ENCODE measurements around the gene CSNK2A1. TPM values are rescaled to one million over a fixed set of nuclear protein-coding genes. Genes with fewer than 3 reads are reported as not detected.

The CSNK2A1 gene
- total RNA-seq, 2 donors from 2014 or later, result 84.5 to 125 TPM

GRCh38 chr20:575230-575629 is 31.6 kb upstream of the CSNK2A1 start:
- Histone ChIP-seq H3K4me1 (peaks cover 0 to 45% of the 10 kb centered on the region in 2 donors), H3K27me3 (no peaks in the 10 kb centered on the region), H3K27ac (peak overlapping the region; percentile 31 to 39), H3K4me3 (no peak overlapping the region), H3K36me3 (no peaks in the 10 kb centered on the region), H3K9me3 (no peaks in the 10 kb centered on the region)
- no peak for DNase-seq (ENCODE audit: low spot score)
- TF ChIP-seq CTCF (IDR thresholded peaks at IDR 0.05), result no peak

- peaks cover 0 to 45% of the 10 kb centered on the region in 2 donors for H3K4me1 ChIP-seq
- H3K27ac ChIP-seq, result peak overlapping the region; percentile 31 to 39
- no peaks in the 10 kb centered on the region for H3K27me3 ChIP-seq
- H3K4me3 ChIP-seq, result no peak overlapping the region
- no peaks in the 10 kb centered on the region for H3K9me3 ChIP-seq
- H3K36me3 ChIP-seq, result no peaks in the 10 kb centered on the region
- TF ChIP-seq CTCF (IDR thresholded peaks at IDR 0.05), result no peak
- DNase-seq (ENCODE audit: low spot score), result no peak
Observed at GRCh38 chr20:574297-574942, 30.8 kb upstream of the CSNK2A1 start.

DNA sequence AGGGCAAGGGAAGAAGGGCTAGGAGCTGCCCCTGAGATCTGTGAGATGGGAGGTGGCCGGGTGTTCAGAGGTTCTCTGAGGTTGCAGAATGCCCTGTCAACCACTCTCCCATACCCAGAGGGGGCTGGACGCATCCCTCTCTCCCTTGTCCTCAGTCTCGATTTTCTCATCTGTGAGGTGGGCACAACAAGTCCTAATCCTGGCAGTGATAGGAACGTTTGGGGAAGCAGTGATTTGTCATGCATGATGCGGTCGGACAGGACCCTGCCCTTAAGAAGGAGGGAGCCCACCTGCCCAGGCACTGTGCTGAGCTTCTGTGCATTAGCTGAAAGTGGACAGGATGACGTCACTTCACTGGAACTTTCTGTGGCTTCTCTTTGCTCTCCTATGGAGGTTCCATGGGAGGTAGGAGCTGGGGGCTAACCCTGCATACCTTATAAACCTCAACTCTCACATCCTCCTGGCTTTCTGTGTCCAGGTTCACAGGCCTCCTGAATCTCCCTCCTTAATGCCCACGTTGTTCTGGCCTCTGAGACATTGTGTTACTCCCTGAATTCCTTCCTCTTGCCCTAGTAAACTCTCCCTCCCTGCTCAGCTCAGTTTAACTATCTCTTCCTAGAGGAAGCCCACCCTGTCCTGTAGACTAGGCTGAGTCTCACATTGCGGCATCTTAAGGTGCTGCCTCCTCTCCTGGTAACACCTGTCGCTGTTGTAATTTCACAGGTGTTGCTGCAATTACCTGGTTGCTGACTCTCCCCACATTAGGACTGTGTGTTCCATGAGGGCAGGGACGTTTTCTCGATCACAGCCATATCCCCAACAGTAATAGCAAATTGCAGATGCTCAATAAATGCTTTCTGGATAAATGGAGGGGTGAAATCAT is 30.1 kb upstream of the CSNK2A1 start:
- DNase-seq (ENCODE audit: low spot score), result no peak
- no peaks in the 10 kb centered on the region for H3K36me3 ChIP-seq
- H3K4me1 ChIP-seq, result peaks cover 0 to 50% of the 10 kb centered on the region in 2 donors
- no peaks in the 10 kb centered on the region for H3K9me3 ChIP-seq
- no peak overlapping the region for H3K4me3 ChIP-seq
- TF ChIP-seq CTCF (IDR thresholded peaks at IDR 0.05), result no peak
- peak overlapping the region; percentile 29 to 39 for H3K27ac ChIP-seq
- no peaks in the 10 kb centered on the region for H3K27me3 ChIP-seq

GRCh38 chr20:572727-573126 is 29.1 kb upstream of the CSNK2A1 start:
- Histone ChIP-seq H3K4me1 (peaks cover 0 to 60% of the 10 kb centered on the region in 2 donors), H3K4me3 (no peak overlapping the region)
- no peak for TF ChIP-seq CTCF (IDR thresholded peaks at IDR 0.05)

DNA sequence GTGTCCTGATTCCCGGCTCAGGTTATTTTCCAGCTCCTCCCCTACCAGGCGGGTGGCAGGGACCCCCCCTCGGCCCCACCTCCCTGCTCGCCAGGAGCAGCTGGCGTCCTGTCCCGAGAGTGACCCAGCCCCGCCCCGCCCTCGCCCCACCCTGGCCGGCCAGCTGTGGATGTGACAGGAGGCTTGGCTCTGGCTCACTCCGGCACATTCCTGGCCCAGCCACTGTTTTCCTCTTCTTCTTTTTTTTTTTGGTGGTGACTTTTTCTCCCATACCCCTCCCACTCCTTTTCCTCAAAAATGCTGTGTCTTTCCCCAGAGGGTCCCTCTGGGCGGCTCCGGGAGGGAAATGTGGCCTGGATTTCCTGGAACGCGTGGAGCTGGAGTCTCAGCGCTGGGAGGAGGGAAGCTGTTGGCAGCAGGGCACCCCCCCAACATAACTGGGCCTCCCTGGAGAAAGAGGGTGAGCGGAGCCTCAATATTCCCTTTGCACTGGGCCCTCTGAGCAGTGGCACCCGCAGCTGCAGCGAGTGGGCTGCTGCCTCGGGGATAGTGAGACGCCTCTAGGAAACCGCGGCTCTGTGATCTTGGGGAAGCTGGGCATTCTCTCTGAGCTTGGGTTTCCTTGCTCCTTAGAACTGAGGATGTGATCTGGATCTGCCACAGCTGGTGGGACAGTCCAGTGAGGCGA is 28.3 kb upstream of the CSNK2A1 start:
- Histone ChIP-seq H3K9me3 (no peaks in the 10 kb centered on the region), H3K27me3 (no peaks in the 10 kb centered on the region), H3K36me3 (no peaks in the 10 kb centered on the region), H3K27ac (peak overlapping the region; percentile 24 to 60), H3K4me1 (peaks cover 0 to 64% of the 10 kb centered on the region in 2 donors), H3K4me3 (peak overlapping the region in 1 of 2 donors; percentile 8)
- no peak for DNase-seq (ENCODE audit: low spot score)
- TF ChIP-seq CTCF (IDR thresholded peaks at IDR 0.05), result no peak

More at GRCh38 chr20:572727-573126, 29.1 kb upstream of the CSNK2A1 start:
- Histone ChIP-seq H3K27ac (peak overlapping the region; percentile 24 to 29), H3K27me3 (no peaks in the 10 kb centered on the region), H3K36me3 (no peaks in the 10 kb centered on the region), H3K9me3 (no peaks in the 10 kb centered on the region)
- no peak for DNase-seq (ENCODE audit: low spot score)

Data from right atrium auricular region (tissue), 2 donors.